ENCODE measurements around the gene PRND.

DNA sequence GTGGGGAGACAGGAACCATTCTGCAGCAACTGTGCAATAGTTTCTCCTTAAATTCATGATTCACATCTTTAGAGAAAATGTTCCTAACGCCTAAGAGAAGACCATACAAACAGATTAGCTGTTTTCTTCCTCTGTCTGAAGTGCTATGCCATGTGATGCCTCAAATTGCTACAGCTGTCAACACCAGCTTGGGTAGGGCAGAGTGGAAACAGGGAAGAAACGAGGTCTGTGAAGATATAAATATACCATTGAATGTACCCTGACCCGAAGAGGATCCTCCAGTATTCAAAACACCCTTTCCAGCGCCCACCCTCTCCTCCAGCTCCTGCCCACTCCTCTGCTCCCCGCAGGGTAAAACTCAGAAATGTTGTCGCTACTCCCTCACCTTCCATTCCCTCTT lies 40.3 kb upstream of the PRND start:
- no peak for TF ChIP-seq POLR2A (IDR thresholded peaks at IDR 0.05)
- no peak for TF ChIP-seq POLR2AphosphoS5 (IDR thresholded peaks at IDR 0.05)
- TF ChIP-seq, protein P1, sequence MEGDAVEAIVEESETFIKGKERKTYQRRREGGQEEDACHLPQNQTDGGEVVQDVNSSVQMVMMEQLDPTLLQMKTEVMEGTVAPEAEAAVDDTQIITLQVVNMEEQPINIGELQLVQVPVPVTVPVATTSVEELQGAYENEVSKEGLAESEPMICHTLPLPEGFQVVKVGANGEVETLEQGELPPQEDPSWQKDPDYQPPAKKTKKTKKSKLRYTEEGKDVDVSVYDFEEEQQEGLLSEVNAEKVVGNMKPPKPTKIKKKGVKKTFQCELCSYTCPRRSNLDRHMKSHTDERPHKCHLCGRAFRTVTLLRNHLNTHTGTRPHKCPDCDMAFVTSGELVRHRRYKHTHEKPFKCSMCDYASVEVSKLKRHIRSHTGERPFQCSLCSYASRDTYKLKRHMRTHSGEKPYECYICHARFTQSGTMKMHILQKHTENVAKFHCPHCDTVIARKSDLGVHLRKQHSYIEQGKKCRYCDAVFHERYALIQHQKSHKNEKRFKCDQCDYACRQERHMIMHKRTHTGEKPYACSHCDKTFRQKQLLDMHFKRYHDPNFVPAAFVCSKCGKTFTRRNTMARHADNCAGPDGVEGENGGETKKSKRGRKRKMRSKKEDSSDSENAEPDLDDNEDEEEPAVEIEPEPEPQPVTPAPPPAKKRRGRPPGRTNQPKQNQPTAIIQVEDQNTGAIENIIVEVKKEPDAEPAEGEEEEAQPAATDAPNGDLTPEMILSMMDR (IDR thresholded peaks at IDR 0.05), result no peak
- TF ChIP-seq EP300 (IDR thresholded peaks at IDR 0.05), result no peak
